Panc1 (cell line): ENCODE results near the gene PIH1D1. TPM values are rescaled to one million over a fixed set of nuclear protein-coding genes. Genes with fewer than 3 reads are reported as not detected.

ENCODE experiments used
- ATAC-seq: fragments of 200-7000 bp; cut with Tn5 transposase; 2 replicates; pipeline ENCODE4 v1.9.1; 2020; ENCODE audit warnings: mild to moderate bottlenecking, moderate library complexity
- BruUV-seq: library from RNA; stranded (reverse); fragments of 400-500 nt; replicated peaks from 2 replicates; lab custom pipeline; 2021; lab: Mats Ljungman, UMichigan
- CTCF ChIA-PET: fragments of 300-600 bp; sonication (Branson Sonifier 250); formaldehyde crosslinking; loops from one replicate; lab custom pipeline; 2022; ENCODE audit warnings: antibody characterized with exemption; lab: Charles Lee
- POLR2A ChIA-PET: fragments of 300-600 bp; sonication (Branson Sonifier 250); formaldehyde crosslinking; loops from one replicate; lab custom pipeline; 2022; ENCODE audit warnings: antibody characterized with exemption; lab: Charles Lee
- DNase-seq: peaks from one replicate; pipeline ENCODE4 v3.0.0-alpha.2; 2010; ENCODE audit warnings: low read depth, low spot score
- H3K27ac ChIP-seq: 2 replicates; pipeline ENCODE4 v1.5.1; 2011; ENCODE audit warnings: mild to moderate bottlenecking, low read length, inconsistent platforms
- H3K27me3 ChIP-seq: fragments of 200-500 bp; sonication (Bioruptor generic); 2 replicates; pipeline ENCODE4 v1.6.0; 2014; ENCODE audit warnings: low read length, inconsistent platforms; ENCODE audit not compliant: control insufficient read depth, insufficient read depth
- H3K36me3 ChIP-seq: fragments of 200-500 bp; sonication (Bioruptor generic); 2 replicates; pipeline ENCODE4 v1.5.1; 2014; ENCODE audit warnings: inconsistent platforms, mild to moderate bottlenecking, low read length, moderate library complexity; ENCODE audit not compliant: control insufficient read depth, insufficient read depth
- H3K4me1 ChIP-seq: 2 replicates; pipeline ENCODE4 v1.5.1; 2011; ENCODE audit warnings: inconsistent platforms, mild to moderate bottlenecking, low read length, moderate library complexity; ENCODE audit not compliant: control insufficient read depth, insufficient read depth
- H3K4me3 ChIP-seq, 2 experiments: 2 replicates each; pipeline ENCODE4 v1.5.1; 2011 to 2012; ENCODE audit warnings: low read depth in 2 of 2, low read length in 2 of 2, mild to moderate bottlenecking in 2 of 2, inconsistent platforms in 1 of 2, moderate library complexity in 1 of 2
- H3K9me3 ChIP-seq: fragments of 200-500 bp; sonication (Bioruptor generic); 2 replicates; pipeline ENCODE4 v1.5.1; 2014; ENCODE audit warnings: low read depth, mild to moderate bottlenecking, inconsistent platforms, low read length, moderate library complexity; ENCODE audit not compliant: control insufficient read depth, insufficient read depth
- CTCF ChIP-seq: fragments of 450-650 bp; IDR thresholded peaks from 2 replicates; pipeline ENCODE4 v1.5.1; 2017; ENCODE audit warnings: mild to moderate bottlenecking
- POLR2AphosphoS5 ChIP-seq: IDR thresholded peaks from 2 replicates; pipeline ENCODE4 v1.6.1; 2012; ENCODE audit warnings: mild to moderate bottlenecking, low read depth, low read length, moderate library complexity
- SIN3A ChIP-seq: IDR thresholded peaks from 2 replicates; pipeline ENCODE4 v1.6.1; 2012; ENCODE audit warnings: low read depth, mild to moderate bottlenecking, low read length, moderate library complexity, borderline replicate concordance; ENCODE audit not compliant: insufficient read depth
- TCF7L2 ChIP-seq: IDR thresholded peaks from 2 replicates; pipeline ENCODE4 v1.6.1; 2011; ENCODE audit warnings: mild to moderate bottlenecking, low read depth, low read length, inconsistent platforms
- in situ Hi-C: cut with HindIII; loops from 2 replicates; pipeline ENCODE4 v1.10.0; 2016; ENCODE audit warnings: low sequenced_read_pairs, low pct_unique_long_range_greater_than_20kb
- intact Hi-C: fragments of 100-400 bp; cut with micrococcal nuclease; formaldehyde crosslinking; loops from one replicate; pipeline ENCODE4 v1.10.0; 2022; ENCODE audit not compliant: unreplicated experiment
- total RNA-seq: library from RNA; stranded (reverse); gene quantifications from one replicate; pipeline ENCODE4 v1.2.1, GENCODE V29; 2021; ENCODE audit not compliant: unreplicated experiment
- TF ChIP-seq, protein P1 (sequence below), 2 experiments: IDR thresholded peaks; 2 replicates each; pipeline ENCODE4 v1.6.1; 2011 to 2012; ENCODE audit warnings: low read depth in 2 of 2, control low read depth in 1 of 2, low read length in 1 of 2, mild to moderate bottlenecking in 1 of 2, moderate library complexity in 1 of 2; ENCODE audit not compliant: insufficient read depth in 1 of 2

The PIH1D1 gene
- total RNA-seq, 1 experiment from 2014 or later, result 78.5 TPM

DNA sequence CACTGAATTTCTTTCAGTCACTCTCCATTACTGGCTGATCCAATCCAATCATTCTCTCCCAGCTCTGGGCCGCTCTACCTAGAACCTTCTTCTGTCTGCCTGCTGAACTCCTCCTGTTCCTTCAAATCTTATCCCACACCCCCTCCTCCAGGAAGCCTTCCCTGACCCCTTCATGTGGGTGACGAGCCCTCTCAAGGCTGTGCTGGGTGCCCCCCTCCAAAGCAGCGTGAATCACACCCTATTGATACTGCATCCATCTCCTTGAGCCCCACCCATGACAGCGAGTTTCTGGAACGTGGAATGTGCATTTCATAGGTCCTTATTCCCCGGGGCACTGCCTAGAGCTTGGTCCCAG lies 3.2 kb downstream of the PIH1D1 start:
- POLR2A ChIA-PET, result no interaction called here
- Histone ChIP-seq H3K27me3 (no peaks in the 10 kb centered on the region), H3K4me3 (no peak overlapping the region), H3K4me1 (no peaks in the 10 kb centered on the region), H3K27ac (no peak overlapping the region), H3K9me3 (no peaks in the 10 kb centered on the region), H3K36me3 (no peaks in the 10 kb centered on the region; the same call in 1 of the 2 replicates)
- no peak for ATAC-seq
- TSS peak; percentile 40 for BruUV-seq
- no peak for DNase-seq
- TF ChIP-seq CTCF (no peak), TCF7L2 (no peak), POLR2AphosphoS5 (no peak), SIN3A (no peak)
- TF ChIP-seq, protein P1, sequence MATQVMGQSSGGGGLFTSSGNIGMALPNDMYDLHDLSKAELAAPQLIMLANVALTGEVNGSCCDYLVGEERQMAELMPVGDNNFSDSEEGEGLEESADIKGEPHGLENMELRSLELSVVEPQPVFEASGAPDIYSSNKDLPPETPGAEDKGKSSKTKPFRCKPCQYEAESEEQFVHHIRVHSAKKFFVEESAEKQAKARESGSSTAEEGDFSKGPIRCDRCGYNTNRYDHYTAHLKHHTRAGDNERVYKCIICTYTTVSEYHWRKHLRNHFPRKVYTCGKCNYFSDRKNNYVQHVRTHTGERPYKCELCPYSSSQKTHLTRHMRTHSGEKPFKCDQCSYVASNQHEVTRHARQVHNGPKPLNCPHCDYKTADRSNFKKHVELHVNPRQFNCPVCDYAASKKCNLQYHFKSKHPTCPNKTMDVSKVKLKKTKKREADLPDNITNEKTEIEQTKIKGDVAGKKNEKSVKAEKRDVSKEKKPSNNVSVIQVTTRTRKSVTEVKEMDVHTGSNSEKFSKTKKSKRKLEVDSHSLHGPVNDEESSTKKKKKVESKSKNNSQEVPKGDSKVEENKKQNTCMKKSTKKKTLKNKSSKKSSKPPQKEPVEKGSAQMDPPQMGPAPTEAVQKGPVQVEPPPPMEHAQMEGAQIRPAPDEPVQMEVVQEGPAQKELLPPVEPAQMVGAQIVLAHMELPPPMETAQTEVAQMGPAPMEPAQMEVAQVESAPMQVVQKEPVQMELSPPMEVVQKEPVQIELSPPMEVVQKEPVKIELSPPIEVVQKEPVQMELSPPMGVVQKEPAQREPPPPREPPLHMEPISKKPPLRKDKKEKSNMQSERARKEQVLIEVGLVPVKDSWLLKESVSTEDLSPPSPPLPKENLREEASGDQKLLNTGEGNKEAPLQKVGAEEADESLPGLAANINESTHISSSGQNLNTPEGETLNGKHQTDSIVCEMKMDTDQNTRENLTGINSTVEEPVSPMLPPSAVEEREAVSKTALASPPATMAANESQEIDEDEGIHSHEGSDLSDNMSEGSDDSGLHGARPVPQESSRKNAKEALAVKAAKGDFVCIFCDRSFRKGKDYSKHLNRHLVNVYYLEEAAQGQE (IDR thresholded peaks at IDR 0.05; ENCODE audit: insufficient read depth in 1 of 2, low read depth in 2 of 2, low read length in 1 of 2), result no peak
- intact Hi-C loops, result no loop called here
- in situ Hi-C loops, result no loop called here
- CTCF ChIA-PET, result no interaction called here

DNA sequence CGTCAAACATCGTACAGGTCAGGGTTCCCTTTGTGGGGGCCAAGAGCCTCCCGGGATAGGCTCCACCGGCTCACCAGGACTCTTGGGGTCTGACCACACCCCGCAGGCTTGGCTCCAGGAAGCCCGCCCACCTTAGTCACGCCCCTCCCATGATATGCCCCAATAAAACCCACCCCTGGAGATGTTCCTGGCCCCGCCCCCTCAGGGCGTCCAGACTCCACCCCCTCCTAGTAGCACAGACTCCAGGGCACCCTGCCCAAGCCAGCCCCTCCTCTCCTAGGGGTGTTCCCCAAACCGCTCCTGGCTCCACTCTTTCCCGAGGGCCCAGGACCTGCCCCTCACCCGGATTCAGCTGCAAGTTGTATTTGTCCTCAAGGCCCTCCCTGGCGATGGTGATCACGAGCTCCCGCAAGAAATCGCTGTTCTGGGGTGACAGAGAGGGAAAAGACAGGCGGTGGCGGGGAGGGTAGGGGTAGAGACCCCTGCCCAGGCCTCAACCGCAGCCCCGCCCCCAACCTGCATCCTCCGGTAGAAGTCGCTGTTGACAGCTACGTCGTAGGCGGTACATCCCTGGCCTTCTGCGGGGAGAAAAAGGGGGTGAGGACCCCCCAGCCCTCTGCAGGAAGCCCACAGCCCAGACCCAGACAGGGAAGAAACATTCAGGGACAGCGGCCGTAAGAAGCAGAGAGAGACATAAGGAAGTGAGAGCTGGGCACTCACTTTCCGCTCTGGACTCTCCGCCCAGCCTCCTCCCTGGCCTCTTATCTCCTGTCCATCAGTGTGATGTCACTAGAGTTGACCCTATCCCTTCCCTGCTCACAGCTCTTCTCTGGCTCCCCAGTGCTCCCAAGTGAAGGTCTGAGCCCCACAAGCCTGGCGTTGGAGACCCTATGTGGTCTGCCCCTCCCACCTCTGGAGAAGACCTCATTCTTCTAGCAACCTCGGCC lies 3.9 kb downstream of the PIH1D1 start:
- ChIA-PET POLR2A (no interaction called here), CTCF (no interaction called here)
- H3K27ac ChIP-seq, result no peak overlapping the region
- H3K4me1 ChIP-seq, result no peaks in the 10 kb centered on the region
- ATAC-seq (no peak), DNase-seq (no peak)
- no peaks in the 10 kb centered on the region for H3K27me3 ChIP-seq
- intact Hi-C loops, result no loop called here
- no peaks in the 10 kb centered on the region; the same call in 1 of the 2 replicates for H3K36me3 ChIP-seq
- TF ChIP-seq TCF7L2 (no peak), CTCF (no peak), POLR2AphosphoS5 (no peak), SIN3A (no peak)
- TF ChIP-seq, protein P1 (IDR thresholded peaks at IDR 0.05; ENCODE audit: insufficient read depth in 1 of 2, low read depth in 2 of 2, low read length in 1 of 2), result no peak
- H3K4me3 ChIP-seq, result no peak overlapping the region
- H3K9me3 ChIP-seq, result no peaks in the 10 kb centered on the region
- BruUV-seq, result no TSS peak
- in situ Hi-C loops, result no loop called here
